Right ventricle myocardium inferior (tissue), 1 donor: ENCODE measurements around the gene TRMT2B. TPM values are rescaled to one million over a fixed set of nuclear protein-coding genes. Genes with fewer than 3 reads are reported as not detected.
"Not testable (repeated sequence)": the region's sequence is repeated elsewhere in the genome, so short reads cannot be mapped to it uniquely, and the experiment has no call there.

Source experiments
- ATAC-seq: fragments of 200-7000 bp; cut with Tn5 transposase; one replicate; pipeline ENCODE4 v1.9.1; 2020; ENCODE audit warnings: mild to moderate bottlenecking, moderate library complexity
- DNase-seq: peaks from one replicate; pipeline ENCODE4 v3.0.0; 2021; ENCODE audit errors: missing footprints
- intact Hi-C: fragments of 100-400 bp; cut with DNase I; formaldehyde crosslinking; loops from one replicate; pipeline ENCODE4 v1.11.0; 2022
- long read RNA-seq: library from polyadenylated mRNA; unstranded; transcript quantifications from one replicate; pipeline ENCODE4 v2.0.0, GENCODE V29; 2021
- total RNA-seq: library from RNA; stranded (reverse); fragmentation: NEBNext Ultra II Directional; extraction: Animal tissue kit (Norgen Biotek cat#: 25700); gene quantifications from one replicate; pipeline ENCODE4 v1.2.1, GENCODE V29; 2021
- donor health status: DM: no; HTN: yes; CAD: no; lungs with severe emphysema.

TRMT2B gene
- 16.0 TPM for total RNA-seq
- long read RNA-seq, partial matches to known transcripts, result 0 of 4 reads
- long read RNA-seq, other reads (novel, unspliced or antisense), result 3 of 4 reads

- intact Hi-C loops, result no loop called here
- DNase-seq, result peak; percentile 91
- peak; percentile 99 for ATAC-seq
These were observed at the start of gene TRMT2B for GRCh38 chrX:101051549-101052302. Gene TRMT2B (minus strand): TSS chrX:101052111. CDS start chrX:101042289, 9,822 bp downstream.

DNA sequence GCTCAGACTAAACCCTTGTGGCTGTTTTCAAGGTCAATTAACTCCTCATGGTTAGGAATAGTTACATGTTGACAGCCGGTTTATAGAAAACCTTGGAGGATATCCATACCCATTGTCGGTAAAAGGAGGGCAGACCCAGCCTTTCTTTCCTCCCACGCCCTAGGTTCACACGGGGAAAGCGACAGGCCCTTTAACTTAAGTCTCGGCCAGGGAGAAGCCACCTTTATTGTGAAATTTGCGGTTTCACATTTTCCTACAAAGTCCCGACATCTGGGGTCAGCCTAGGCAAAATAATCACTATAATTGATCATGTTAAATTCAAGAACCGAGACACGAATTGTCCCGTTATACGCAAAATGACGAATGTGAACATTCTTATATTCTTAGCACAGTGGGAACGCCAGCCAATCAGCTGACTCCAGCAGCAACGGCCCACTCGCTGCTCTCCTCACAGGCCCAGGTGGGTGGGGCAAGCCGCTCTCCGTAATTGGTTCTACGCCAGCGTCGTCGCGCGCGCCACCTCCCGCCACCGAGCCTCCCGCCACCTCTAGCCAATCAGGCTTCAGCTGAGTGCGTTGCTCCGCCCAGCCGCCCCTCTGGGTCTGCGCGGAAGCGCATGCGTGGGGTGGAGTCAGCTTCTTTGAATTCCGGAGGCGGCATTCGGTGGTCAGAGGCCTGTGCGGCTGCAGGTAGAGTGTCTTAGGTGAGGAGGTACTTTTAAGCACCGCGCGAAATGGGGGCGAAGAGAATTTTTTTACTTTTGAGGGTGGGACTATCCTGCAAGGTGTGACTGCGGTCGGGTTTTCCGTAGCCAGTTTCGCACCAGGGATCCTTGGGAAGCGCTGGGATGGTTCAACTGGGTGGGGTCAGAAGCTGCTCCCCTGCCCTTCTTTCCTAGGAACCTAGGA lies 45.9 kb upstream of the TRMT2B start, which contains the start of gene CENPI:
Gene CENPI (plus strand): TSS at position 659 of the 908 bp plus-strand sequence. CDS start 2,867 bp downstream, outside the sequence.
- DNase-seq, result peak; percentile 95
- ATAC-seq, result peak; percentile 100
- intact Hi-C loops, result no loop called here

GRCh38 chrX:101091817-101092216 lies 39.9 kb upstream of the TRMT2B start:
- DNase-seq (no peak), ATAC-seq (no peak)
- intact Hi-C loops, result no loop called here

GRCh38 chrX:101081231-101081630 lies 29.3 kb upstream of the TRMT2B start:
- intact Hi-C loops, result no loop called here
- no peak for ATAC-seq
- no peak for DNase-seq

GRCh38 chrX:101080326-101081124 lies 28.6 kb upstream of the TRMT2B start:
- DNase-seq (no peak), ATAC-seq (no peak)
- intact Hi-C loops, result no loop called here

GRCh38 chrX:101079736-101080270 lies 27.9 kb upstream of the TRMT2B start:
- intact Hi-C loops, result no loop called here
- DNase-seq (no peak), ATAC-seq (no peak)

GRCh38 chrX:101078716-101079598 lies 27.0 kb upstream of the TRMT2B start, which contains the start of gene TMEM35A:
Gene TMEM35A (plus strand): TSS chrX:101078879. CDS start chrX:101079003, 124 bp downstream.
- intact Hi-C loops, result no loop called here
- no peak for DNase-seq
- ATAC-seq, result no peak

GRCh38 chrX:101071582-101071981 lies 19.7 kb upstream of the TRMT2B start:
- ATAC-seq (no peak), DNase-seq (no peak)
- intact Hi-C loops, result no loop called here

- no peak for DNase-seq
- no peak for ATAC-seq
- intact Hi-C loops, result no loop called here
These were observed 10.3 kb upstream of the TRMT2B start for GRCh38 chrX:101062176-101062575.

DNA sequence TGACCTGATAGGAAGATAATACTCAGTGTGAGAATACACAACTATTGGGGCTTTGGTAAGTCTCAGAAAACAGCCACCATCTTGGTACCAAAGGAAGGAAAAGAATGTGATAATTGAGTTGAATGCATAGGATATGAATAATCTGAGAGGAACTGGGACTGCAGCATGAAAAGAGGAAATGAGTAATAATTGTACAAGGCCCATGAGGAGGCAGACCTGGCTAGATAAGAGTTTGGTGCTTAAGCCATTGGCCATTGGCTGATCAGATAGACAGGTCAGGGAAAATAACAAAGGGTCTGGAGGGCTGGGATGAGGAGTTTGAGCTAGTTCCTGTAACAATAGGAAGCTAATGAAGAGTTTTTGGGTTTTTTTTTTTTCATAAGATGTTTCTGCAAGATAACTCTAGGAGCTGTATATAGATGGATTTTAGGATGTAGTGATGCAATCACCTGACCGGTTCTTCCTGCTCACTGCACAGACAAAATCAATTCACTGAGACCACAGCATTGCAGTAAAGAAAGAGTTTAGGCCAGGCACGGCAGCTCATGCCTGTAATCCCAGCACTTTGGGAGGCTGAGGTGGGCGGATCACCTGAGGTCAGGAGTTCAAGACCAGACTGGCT lies 5.3 kb upstream of the TRMT2B start:
- no peak for DNase-seq
- intact Hi-C loops, result no loop called here
- no peak for ATAC-seq

DNA sequence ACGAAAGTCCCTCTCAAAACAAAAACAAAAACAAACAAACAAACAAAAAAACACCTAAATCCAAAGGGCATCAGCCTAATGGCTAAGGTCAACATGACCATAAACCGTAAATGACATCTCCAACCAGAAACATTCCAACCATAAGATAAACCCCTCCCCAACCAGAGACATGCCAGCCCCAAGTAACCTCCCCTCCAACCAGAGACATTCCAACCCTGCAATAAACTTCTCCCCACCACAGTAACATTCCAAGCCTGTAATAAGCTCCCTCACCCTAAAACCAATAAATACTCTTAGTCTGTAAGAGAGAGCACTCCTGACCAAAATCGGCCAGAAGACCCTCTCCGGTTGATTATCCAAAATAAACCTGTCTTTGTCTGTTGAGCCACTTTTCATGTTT lies 4.6 kb upstream of the TRMT2B start:
- DNase-seq, ATAC-seq, intact Hi-C loops: not testable (repeated sequence)

DNA sequence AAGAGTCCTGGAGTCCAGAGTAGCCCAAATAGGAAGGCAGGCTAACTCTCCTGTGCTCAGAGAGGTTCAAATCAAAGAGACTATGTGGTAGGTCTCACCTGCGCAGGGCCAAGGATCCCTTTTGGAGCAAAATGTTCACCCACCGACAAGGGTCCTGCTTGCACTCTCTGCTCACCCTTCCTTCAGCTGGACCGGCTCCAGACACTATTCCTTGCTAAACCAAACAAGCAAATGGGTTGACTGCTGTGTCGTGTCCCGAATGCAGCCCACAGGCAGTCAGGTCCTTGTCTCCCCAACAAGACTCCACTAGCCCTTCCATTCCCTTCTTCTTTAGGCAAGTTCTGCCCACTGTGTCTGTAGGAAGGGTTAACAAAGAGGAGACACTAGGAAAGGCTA lies 760 bp downstream of the TRMT2B start:
- no peak for DNase-seq
- no peak for ATAC-seq
- intact Hi-C loops, result no loop called here

DNA sequence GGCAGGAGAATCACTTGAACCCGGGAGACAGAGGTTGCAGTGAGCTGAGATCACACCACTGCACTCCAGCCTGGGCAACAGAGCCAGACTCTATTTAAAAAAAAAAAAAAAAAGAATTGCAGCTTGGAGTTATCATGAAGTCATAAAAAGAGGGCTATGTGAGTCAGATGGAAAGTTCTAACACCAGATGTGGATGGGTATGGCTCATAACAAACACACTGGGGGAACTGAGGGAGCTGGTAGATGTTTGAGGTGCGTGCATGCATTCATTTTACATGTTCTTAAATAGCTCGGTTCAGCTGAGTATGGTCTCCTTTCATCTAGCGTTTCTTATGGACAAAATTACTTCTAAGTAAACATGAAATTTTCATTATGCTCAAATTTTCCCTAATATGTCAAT lies 11.7 kb downstream of the TRMT2B start:
- DNase-seq (no peak), ATAC-seq (no peak)
- intact Hi-C loops, result no loop called here

- intact Hi-C loops, result no loop called here
- DNase-seq, result no peak
These were observed 14.7 kb downstream of the TRMT2B start for GRCh38 chrX:101037231-101037630.

DNA sequence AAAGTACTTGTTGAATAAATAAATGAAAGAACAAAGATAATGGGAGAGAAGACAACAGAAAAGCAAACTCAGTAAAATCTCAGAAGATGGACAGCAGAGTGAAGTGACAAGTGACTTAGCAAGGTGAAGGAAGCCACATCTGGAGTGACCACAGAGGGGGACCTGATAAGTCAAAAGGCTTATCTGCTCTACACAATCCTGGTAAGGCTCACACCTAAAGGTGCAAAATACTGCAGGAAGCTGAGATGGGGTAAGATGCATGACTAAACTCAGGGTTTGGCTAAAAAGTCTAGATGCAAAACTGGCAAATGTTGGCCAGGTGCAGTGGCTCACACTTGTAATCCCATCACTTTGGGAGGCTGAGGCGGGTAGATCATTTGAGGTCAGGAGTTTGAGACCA lies 22.2 kb downstream of the TRMT2B start:
- ATAC-seq (no peak), DNase-seq (no peak)
- intact Hi-C loops, result no loop called here

More at GRCh38 chrX:101037231-101037630, 14.7 kb downstream of the TRMT2B start:
- ATAC-seq, result no peak

- intact Hi-C loops, result no loop called here
- no peak for DNase-seq
- ATAC-seq, result no peak
These were observed 23.3 kb downstream of the TRMT2B start for GRCh38 chrX:101028562-101028961.

- DNase-seq (no peak), ATAC-seq (no peak)
- intact Hi-C loops, result no loop called here
These were observed 26.8 kb downstream of the TRMT2B start for GRCh38 chrX:101025126-101025525.
